Measurements from ENCODE around the gene SSNA1. TPM values are rescaled to one million over a fixed set of nuclear protein-coding genes. Genes with fewer than 3 reads are reported as not detected.
A peak's percentile ranks its signal among the peaks of the same experiment; 100 is the strongest.

The SSNA1 gene
- total and polyA plus RNA-seq, 9 of the 15 experiments (the other 6 are each of a cell fraction or from before 2014, with no cell fraction given), result 1.9 to 130 (median 57.1) TPM

- peak; percentile 80; the same call in 1 of the 2 replicates for TF ChIP-seq AFF4 (CRISPR knock-in tag; IDR thresholded peaks at IDR 0.05)
- TF ChIP-seq ELF4 (CRISPR knock-in tag; IDR thresholded peaks at IDR 0.05), result peak; percentile 44; the same call in 1 of the 2 replicates
- peak; percentile 77; the same call in 1 of the 2 replicates for TF ChIP-seq FOXP1 (CRISPR knock-in tag; IDR thresholded peaks at IDR 0.05)
- peak; percentile 70; the same call in 1 of the 2 replicates for TF ChIP-seq HLTF (IDR thresholded peaks at IDR 0.05)
- no peak for TF ChIP-seq NUFIP1 (IDR thresholded peaks at IDR 0.05; ENCODE audit: partially characterized antibody)
- TF ChIP-seq MXD1 (CRISPR knock-in tag; IDR thresholded peaks at IDR 0.05; ENCODE audit: borderline replicate concordance, poor library complexity, severe bottlenecking), result peak; percentile 35
- TF ChIP-seq ZBTB7A (IDR thresholded peaks at IDR 0.05; ENCODE audit: borderline replicate concordance, control insufficient read depth, low read depth, low read length), result peak; percentile 74; the same call in 1 of the 2 replicates
- no peak for TF ChIP-seq THRB (CRISPR knock-in tag; conservative IDR thresholded peaks at IDR 0.05)
- TF ChIP-seq KDM2B (CRISPR knock-in tag; IDR thresholded peaks at IDR 0.05), result peak; percentile 6; the same call in 1 of the 2 replicates
- 0 out of 2 replicates have a peak, but pooled peaks have one; percentile 27 for TF ChIP-seq JUNB (CRISPR knock-in tag; conservative IDR thresholded peaks at IDR 0.05)
- TF ChIP-seq ADNP (tag; IDR thresholded peaks at IDR 0.05), result no peak
- TF ChIP-seq RAD21 (CRISPR knock-in tag; conservative IDR thresholded peaks at IDR 0.05 in 1 of 2, IDR thresholded peaks at IDR 0.05 in 1 of 2), result peak; percentile 83
- TF ChIP-seq KAT2B (IDR thresholded peaks at IDR 0.05; ENCODE audit: low read depth, low read length), result peak; percentile 65
- TF ChIP-seq CXXC5 (CRISPR knock-in tag; IDR thresholded peaks at IDR 0.05), result peak; percentile 94
- TF ChIP-seq STAT6 (CRISPR knock-in tag; IDR thresholded peaks at IDR 0.05), result no peak
- no peak for TF ChIP-seq MYBL2 (IDR thresholded peaks at IDR 0.05; ENCODE audit: low read depth)
- TF ChIP-seq MYBL2 (CRISPR knock-in tag; IDR thresholded peaks at IDR 0.05; ENCODE audit: borderline replicate concordance), result no peak
- TF ChIP-seq PML (IDR thresholded peaks at IDR 0.05; ENCODE audit: low read length), result 0 out of 2 replicates have a peak, but pooled peaks have one; percentile 42
- TF ChIP-seq PTTG1 (tag; IDR thresholded peaks at IDR 0.05; ENCODE audit: low read depth), result no peak
Measured at GRCh38 chr9:137188490-137189296, at the start of gene SSNA1, which contains the start of gene ANAPC2 (continued).
